ENCODE data around the gene NFIA.

Gene NFIA

DNA sequence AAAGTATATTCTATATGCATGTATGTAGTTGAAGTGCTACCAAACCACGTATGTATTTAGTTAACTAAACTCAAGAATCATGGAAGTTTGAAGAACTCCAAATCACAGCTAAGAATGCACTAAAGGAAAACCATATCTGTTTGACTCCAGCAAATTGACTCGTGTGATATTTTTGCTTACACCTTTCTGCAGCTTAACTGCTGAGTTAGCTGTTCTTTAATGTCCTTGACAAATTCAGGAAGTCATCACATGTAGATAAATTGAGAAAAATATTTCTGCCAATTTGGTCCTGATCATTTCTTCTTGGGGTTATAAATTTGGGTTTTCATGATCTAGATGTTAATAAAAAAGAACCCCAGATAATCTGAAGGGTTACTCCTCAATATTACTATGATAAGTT, 83.0 kb downstream of the NFIA start:
- no peak overlapping the region for H3K4me3 Mint-ChIP-seq
- no peak overlapping the region for H3K27ac Mint-ChIP-seq
- no peaks in the 10 kb centered on the region for H3K4me1 Mint-ChIP-seq (ENCODE audit: low read depth)
- H3K36me3 Mint-ChIP-seq (ENCODE audit: low read depth) = no peaks in the 10 kb centered on the region
- H3K9me3 Mint-ChIP-seq = no peaks in the 10 kb centered on the region
- peaks cover 14% of the 10 kb centered on the region for H3K27me3 Mint-ChIP-seq (ENCODE audit: low read depth)
- DNase-seq (ENCODE audit: low spot score) = no peak

DNA sequence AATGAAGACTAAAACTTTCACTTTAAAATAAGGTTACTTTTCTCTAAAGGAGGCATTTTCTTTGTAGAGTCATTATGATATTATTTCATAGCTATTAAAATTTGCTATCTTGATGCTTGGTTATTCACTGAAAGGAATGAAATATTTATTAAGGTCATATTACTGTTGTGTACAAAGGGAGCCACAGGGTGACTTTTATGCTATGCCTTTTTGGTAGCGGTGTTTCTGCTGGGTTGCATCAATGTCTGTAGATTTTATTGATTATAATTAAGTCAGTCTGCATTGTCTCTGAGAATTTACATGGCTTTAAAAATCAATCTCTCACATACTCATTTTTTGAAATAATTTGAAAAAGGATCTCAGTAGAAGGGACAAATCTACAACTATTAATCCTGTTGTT, 84.9 kb downstream of the NFIA start:
- H3K36me3 Mint-ChIP-seq (ENCODE audit: low read depth) = no peaks in the 10 kb centered on the region
- DNase-seq (ENCODE audit: low spot score) = no peak
- H3K27me3 Mint-ChIP-seq (ENCODE audit: low read depth) = peaks cover 20% of the 10 kb centered on the region
- no peak overlapping the region for H3K27ac Mint-ChIP-seq
- no peaks in the 10 kb centered on the region for H3K4me1 Mint-ChIP-seq (ENCODE audit: low read depth)
- H3K9me3 Mint-ChIP-seq = no peaks in the 10 kb centered on the region
- H3K4me3 Mint-ChIP-seq = no peak overlapping the region

DNA sequence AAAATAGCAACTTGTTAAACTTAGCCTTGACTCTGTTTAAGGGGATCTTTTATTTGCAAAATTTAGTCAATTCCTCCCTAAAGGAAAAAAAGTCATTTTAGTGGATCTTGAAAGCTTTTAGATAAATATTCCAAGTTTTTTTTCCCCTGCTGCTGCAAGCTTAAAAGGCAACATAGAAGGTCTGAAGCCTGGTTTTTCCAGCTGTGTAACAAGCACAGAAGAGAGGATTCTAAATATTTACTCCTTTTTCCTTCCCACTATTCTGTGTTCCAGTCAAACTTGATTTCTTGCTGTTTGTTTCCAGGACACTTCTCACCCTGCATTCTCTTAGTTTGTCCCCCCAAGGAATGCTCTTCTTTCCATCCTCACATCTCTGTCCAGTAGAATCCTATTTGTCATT, 86.7 kb downstream of the NFIA start:
- DNase-seq (ENCODE audit: low spot score) = no peak
- no peaks in the 10 kb centered on the region for H3K4me1 Mint-ChIP-seq (ENCODE audit: low read depth)
- no peaks in the 10 kb centered on the region for H3K9me3 Mint-ChIP-seq
- H3K27ac Mint-ChIP-seq = no peak overlapping the region
- H3K27me3 Mint-ChIP-seq (ENCODE audit: low read depth) = peaks cover 20% of the 10 kb centered on the region
- H3K4me3 Mint-ChIP-seq = no peak overlapping the region
- no peaks in the 10 kb centered on the region for H3K36me3 Mint-ChIP-seq (ENCODE audit: low read depth)

GRCh38 chr1:61169634-61170033, 87.3 kb downstream of the NFIA start:
- Mint-ChIP-seq H3K4me3 (no peak overlapping the region), H3K27ac (no peak overlapping the region), H3K27me3 (ENCODE audit: low read depth) (peaks cover 20% of the 10 kb centered on the region), H3K4me1 (ENCODE audit: low read depth) (no peaks in the 10 kb centered on the region), H3K36me3 (ENCODE audit: low read depth) (no peaks in the 10 kb centered on the region), H3K9me3 (no peaks in the 10 kb centered on the region)
- no peak for DNase-seq (ENCODE audit: low spot score)

- H3K36me3 Mint-ChIP-seq (ENCODE audit: low read depth) = no peaks in the 10 kb centered on the region
- no peaks in the 10 kb centered on the region for H3K4me1 Mint-ChIP-seq (ENCODE audit: low read depth)
- no peak overlapping the region for H3K27ac Mint-ChIP-seq
- H3K4me3 Mint-ChIP-seq = no peak overlapping the region
- no peaks in the 10 kb centered on the region for H3K9me3 Mint-ChIP-seq
- DNase-seq (ENCODE audit: low spot score) = no peak
- peaks cover 18% of the 10 kb centered on the region for H3K27me3 Mint-ChIP-seq (ENCODE audit: low read depth)
Measured at GRCh38 chr1:61170328-61171238, 88.2 kb downstream of the NFIA start.

GRCh38 chr1:61171346-61171745, 89.0 kb downstream of the NFIA start:
- Mint-ChIP-seq H3K36me3 (ENCODE audit: low read depth) (no peaks in the 10 kb centered on the region), H3K27ac (no peak overlapping the region), H3K9me3 (no peaks in the 10 kb centered on the region), H3K27me3 (ENCODE audit: low read depth) (peaks cover 22% of the 10 kb centered on the region), H3K4me1 (ENCODE audit: low read depth) (no peaks in the 10 kb centered on the region), H3K4me3 (no peak overlapping the region)
- DNase-seq (ENCODE audit: low spot score) = no peak

- Mint-ChIP-seq H3K9me3 (no peaks in the 10 kb centered on the region), H3K4me3 (no peak overlapping the region), H3K27me3 (ENCODE audit: low read depth) (peaks cover 18% of the 10 kb centered on the region), H3K4me1 (ENCODE audit: low read depth) (no peaks in the 10 kb centered on the region), H3K36me3 (ENCODE audit: low read depth) (no peaks in the 10 kb centered on the region), H3K27ac (no peak overlapping the region)
- DNase-seq (ENCODE audit: low spot score) = no peak
Measured at GRCh38 chr1:61171974-61172373, 89.6 kb downstream of the NFIA start.

DNA sequence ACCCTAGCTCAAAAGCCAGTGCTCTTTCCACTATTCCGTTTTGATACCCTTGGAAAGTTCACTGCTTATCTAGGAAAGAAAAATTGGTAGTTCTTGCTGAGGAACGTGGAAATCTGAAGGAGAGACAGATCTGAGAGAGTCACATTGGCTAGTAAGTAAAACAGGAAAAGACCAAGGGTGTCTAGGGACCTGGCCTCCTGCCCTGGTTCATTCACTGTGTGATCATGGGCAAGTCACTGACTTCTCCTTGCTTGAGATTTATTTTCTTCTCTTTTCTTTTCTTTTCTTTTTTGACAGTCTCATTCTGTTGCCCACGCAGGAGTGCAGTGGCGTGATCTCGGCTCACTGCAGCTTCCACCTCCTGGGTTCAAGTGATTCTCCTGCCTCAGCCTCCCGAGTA, 90.8 kb downstream of the NFIA start:
- H3K9me3 Mint-ChIP-seq = no peaks in the 10 kb centered on the region
- H3K27me3 Mint-ChIP-seq (ENCODE audit: low read depth) = peaks cover 21% of the 10 kb centered on the region
- no peak overlapping the region for H3K4me3 Mint-ChIP-seq
- DNase-seq (ENCODE audit: low spot score) = no peak
- no peaks in the 10 kb centered on the region for H3K4me1 Mint-ChIP-seq (ENCODE audit: low read depth)
- no peak overlapping the region for H3K27ac Mint-ChIP-seq
- H3K36me3 Mint-ChIP-seq (ENCODE audit: low read depth) = no peaks in the 10 kb centered on the region

GRCh38 chr1:61174060-61174795, 91.9 kb downstream of the NFIA start:
- no peak for DNase-seq (ENCODE audit: low spot score)
- no peaks in the 10 kb centered on the region for H3K4me1 Mint-ChIP-seq (ENCODE audit: low read depth)
- H3K27me3 Mint-ChIP-seq (ENCODE audit: low read depth) = peaks cover 19% of the 10 kb centered on the region
- no peak overlapping the region for H3K27ac Mint-ChIP-seq
- no peaks in the 10 kb centered on the region for H3K9me3 Mint-ChIP-seq
- no peaks in the 10 kb centered on the region for H3K36me3 Mint-ChIP-seq (ENCODE audit: low read depth)
- H3K4me3 Mint-ChIP-seq = no peak overlapping the region

DNA sequence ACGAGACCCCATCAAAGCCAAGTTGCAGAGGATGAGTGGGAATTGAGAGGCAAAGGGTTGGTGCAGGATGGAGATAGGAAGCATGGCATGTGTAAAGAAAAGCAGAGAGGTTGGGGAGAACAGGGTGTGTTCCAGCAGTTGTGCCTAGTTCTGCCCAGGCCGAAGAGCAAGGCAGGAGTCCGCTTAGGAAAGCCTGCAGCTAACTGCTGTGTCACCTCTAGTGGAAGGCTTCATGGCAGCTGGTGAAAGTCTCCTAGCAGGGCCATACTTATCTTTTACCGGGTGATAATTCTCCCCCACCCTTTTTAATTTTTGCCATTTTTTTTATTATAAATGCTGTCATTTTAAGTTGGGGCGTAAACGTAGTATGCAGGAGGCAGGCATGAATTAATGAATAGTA, 93.6 kb downstream of the NFIA start:
- H3K4me3 Mint-ChIP-seq = no peak overlapping the region
- no peaks in the 10 kb centered on the region for H3K36me3 Mint-ChIP-seq (ENCODE audit: low read depth)
- no peak for DNase-seq (ENCODE audit: low spot score)
- H3K27ac Mint-ChIP-seq = no peak overlapping the region
- peaks cover 12% of the 10 kb centered on the region for H3K27me3 Mint-ChIP-seq (ENCODE audit: low read depth)
- no peaks in the 10 kb centered on the region for H3K4me1 Mint-ChIP-seq (ENCODE audit: low read depth)
- H3K9me3 Mint-ChIP-seq = no peaks in the 10 kb centered on the region

GRCh38 chr1:61181067-61182038, 99.0 kb downstream of the NFIA start:
- H3K4me1 Mint-ChIP-seq (ENCODE audit: low read depth) = no peaks in the 10 kb centered on the region
- H3K36me3 Mint-ChIP-seq (ENCODE audit: low read depth) = no peaks in the 10 kb centered on the region
- H3K27me3 Mint-ChIP-seq (ENCODE audit: low read depth) = peaks cover 8% of the 10 kb centered on the region
- DNase-seq (ENCODE audit: low spot score) = no peak
- no peak overlapping the region for H3K27ac Mint-ChIP-seq
- no peak overlapping the region for H3K4me3 Mint-ChIP-seq
- no peaks in the 10 kb centered on the region for H3K9me3 Mint-ChIP-seq

DNA sequence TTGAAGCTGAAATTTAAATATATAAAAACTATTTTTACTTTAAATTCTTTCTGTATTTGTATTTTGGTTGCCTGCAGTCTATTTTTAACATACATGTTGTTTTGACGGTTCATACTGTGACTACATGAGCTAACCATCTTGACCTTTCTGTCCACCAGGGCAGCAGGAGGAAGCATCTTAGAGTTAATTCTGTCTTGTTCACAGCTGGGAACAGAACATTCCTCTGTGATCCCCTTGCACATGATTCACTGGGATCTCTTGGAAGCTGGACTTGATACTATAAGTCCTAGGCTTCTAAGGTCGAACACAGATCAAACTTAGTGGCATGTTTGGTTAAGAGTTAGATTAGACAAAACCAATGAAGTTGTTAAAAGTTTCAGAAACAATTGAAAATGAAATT, 99.7 kb downstream of the NFIA start:
- no peak overlapping the region for H3K27ac Mint-ChIP-seq
- H3K27me3 Mint-ChIP-seq (ENCODE audit: low read depth) = peaks cover 8% of the 10 kb centered on the region
- H3K4me3 Mint-ChIP-seq = no peak overlapping the region
- no peaks in the 10 kb centered on the region for H3K9me3 Mint-ChIP-seq
- H3K4me1 Mint-ChIP-seq (ENCODE audit: low read depth) = no peaks in the 10 kb centered on the region
- H3K36me3 Mint-ChIP-seq (ENCODE audit: low read depth) = no peaks in the 10 kb centered on the region
- no peak for DNase-seq (ENCODE audit: low spot score)

- Mint-ChIP-seq H3K27me3 (ENCODE audit: low read depth) (peaks cover 8% of the 10 kb centered on the region), H3K4me1 (ENCODE audit: low read depth) (no peaks in the 10 kb centered on the region), H3K27ac (no peak overlapping the region), H3K36me3 (ENCODE audit: low read depth) (no peaks in the 10 kb centered on the region), H3K9me3 (no peaks in the 10 kb centered on the region), H3K4me3 (no peak overlapping the region)
- no peak for DNase-seq (ENCODE audit: low spot score)
Measured at GRCh38 chr1:61182480-61182879, 100.1 kb downstream of the NFIA start.
